Mesothelial cell of epicardium (in vitro differentiated cells): ENCODE measurements around the gene HSD11B1L. TPM values are rescaled to one million over a fixed set of nuclear protein-coding genes. Genes with fewer than 3 reads are reported as not detected.

Experiments used
- DNase-seq, 2 experiments: peaks; one replicate each; pipeline ENCODE4 v3.0.0; 2021; ENCODE audit warnings: low spot score in 2 of 2; ENCODE audit not compliant: unreplicated experiment in 2 of 2
- H3K27ac Mint-ChIP-seq: 2 replicates; pipeline ENCODE4 v1.8.0; 2021; ENCODE audit warnings: mixed read lengths
- H3K27me3 Mint-ChIP-seq: 2 replicates; pipeline ENCODE4 v1.8.0; 2021; ENCODE audit warnings: low read depth, mixed read lengths
- H3K36me3 Mint-ChIP-seq: 2 replicates; pipeline ENCODE4 v1.8.0; 2021; ENCODE audit warnings: mixed read lengths
- H3K4me1 Mint-ChIP-seq: 2 replicates; pipeline ENCODE4 v1.8.0; 2021; ENCODE audit warnings: mixed read lengths
- H3K4me3 Mint-ChIP-seq: 2 replicates; pipeline ENCODE4 v1.8.0; 2021; ENCODE audit warnings: mild to moderate bottlenecking, moderate library complexity, mixed read lengths
- H3K9me3 Mint-ChIP-seq: 2 replicates; pipeline ENCODE4 v1.8.0; 2021; ENCODE audit warnings: mixed read lengths
- total RNA-seq: library from RNA; stranded (reverse); gene quantifications from 3 replicates; pipeline ENCODE4 v1.2.1, GENCODE V29; 2021
- TF ChIP-seq, protein P1 (sequence below): fragments of 200-600 bp; sonication (generic); IDR thresholded peaks from one replicate; pipeline ENCODE4 v1.5.0; 2021; ENCODE audit warnings: antibody characterized with exemption; ENCODE audit not compliant: unreplicated experiment

The HSD11B1L gene
- total RNA-seq, 1 donor from 2014 or later, result 16.0 TPM

DNA sequence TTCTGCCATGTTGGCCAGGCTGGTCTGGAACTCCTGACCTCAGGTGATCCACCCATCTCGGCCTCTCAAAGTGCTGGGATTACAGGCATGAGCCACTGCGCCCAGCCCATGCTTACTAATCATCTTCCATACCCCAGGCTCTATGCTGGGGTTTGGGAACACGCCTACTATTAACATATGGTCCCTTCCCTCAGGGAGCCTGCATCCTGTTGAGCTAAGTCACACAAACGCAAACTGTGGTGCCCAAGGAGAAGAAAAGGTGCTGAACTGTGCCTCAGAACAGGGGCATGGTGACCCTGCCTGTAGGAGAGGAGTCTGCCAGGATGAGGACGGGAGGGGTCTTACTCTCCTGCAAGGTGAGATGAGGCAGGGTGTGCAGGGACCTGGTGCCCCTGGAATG, 6.1 kb upstream of the HSD11B1L start:
- H3K36me3 Mint-ChIP-seq, result peaks cover 6% of the 10 kb centered on the region
- H3K27me3 Mint-ChIP-seq, result no peaks in the 10 kb centered on the region
- H3K9me3 Mint-ChIP-seq, result no peaks in the 10 kb centered on the region
- TF ChIP-seq, protein P1, sequence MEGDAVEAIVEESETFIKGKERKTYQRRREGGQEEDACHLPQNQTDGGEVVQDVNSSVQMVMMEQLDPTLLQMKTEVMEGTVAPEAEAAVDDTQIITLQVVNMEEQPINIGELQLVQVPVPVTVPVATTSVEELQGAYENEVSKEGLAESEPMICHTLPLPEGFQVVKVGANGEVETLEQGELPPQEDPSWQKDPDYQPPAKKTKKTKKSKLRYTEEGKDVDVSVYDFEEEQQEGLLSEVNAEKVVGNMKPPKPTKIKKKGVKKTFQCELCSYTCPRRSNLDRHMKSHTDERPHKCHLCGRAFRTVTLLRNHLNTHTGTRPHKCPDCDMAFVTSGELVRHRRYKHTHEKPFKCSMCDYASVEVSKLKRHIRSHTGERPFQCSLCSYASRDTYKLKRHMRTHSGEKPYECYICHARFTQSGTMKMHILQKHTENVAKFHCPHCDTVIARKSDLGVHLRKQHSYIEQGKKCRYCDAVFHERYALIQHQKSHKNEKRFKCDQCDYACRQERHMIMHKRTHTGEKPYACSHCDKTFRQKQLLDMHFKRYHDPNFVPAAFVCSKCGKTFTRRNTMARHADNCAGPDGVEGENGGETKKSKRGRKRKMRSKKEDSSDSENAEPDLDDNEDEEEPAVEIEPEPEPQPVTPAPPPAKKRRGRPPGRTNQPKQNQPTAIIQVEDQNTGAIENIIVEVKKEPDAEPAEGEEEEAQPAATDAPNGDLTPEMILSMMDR, result no peak
- no peak for DNase-seq
- H3K27ac Mint-ChIP-seq, result no peak overlapping the region
- H3K4me1 Mint-ChIP-seq, result peaks cover 7% of the 10 kb centered on the region
- no peak overlapping the region for H3K4me3 Mint-ChIP-seq

DNA sequence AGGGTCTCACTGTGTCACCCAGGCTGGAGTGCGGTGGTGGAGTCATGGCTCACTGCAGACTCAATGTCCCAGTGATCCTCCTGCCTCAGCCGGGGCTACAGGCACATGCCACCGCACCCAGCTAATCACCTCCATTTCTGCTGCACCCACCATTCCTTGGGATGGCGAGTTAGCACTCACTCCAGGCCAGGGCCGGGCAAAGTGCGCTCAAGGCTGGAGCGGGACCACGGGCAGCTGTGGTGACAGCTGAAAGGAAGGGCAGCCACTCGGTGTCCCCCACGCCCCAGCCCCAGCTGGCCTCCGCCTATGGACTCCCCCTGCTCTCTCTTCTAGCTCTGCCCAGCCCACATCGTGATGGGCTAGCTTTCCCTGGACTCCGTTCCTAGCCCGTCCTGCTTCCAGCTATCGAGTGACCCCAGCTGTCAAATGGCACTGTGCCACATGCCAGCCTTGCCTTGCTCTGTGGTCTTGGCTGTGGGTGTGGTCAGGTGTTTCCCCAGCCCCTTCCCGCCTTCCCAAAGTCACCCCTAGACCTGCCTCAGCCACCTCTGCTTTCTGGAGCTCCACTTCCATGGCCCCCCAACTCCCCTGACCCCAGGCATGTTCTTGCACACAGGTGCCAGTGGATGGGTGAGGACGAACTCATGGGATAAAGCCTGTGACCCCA, 4.6 kb upstream of the HSD11B1L start:
- Mint-ChIP-seq H3K27me3 (no peaks in the 10 kb centered on the region), H3K4me1 (peaks cover 15% of the 10 kb centered on the region), H3K9me3 (no peaks in the 10 kb centered on the region), H3K27ac (no peak overlapping the region), H3K4me3 (no peak overlapping the region), H3K36me3 (peaks cover 6% of the 10 kb centered on the region)
- TF ChIP-seq, protein P1, result no peak
- no peak for DNase-seq

DNA sequence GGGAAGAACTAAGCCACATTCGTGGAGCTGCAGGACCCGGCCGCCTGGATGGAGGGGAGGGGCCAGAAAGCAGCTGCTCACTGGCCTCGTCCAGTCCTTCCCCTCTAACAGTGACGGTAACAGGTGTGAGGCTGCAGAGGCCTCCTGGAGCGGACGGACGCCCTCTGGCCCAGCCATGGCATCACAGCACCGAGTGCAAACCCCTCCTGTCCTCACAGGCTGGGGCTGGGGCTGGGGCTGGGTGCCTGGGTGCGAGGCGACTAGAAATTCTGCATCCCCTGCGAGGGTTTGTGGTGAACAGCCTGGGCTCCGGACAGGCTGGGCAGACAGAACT, 4.1 kb upstream of the HSD11B1L start:
- peaks cover 20% of the 10 kb centered on the region for H3K4me1 Mint-ChIP-seq
- TF ChIP-seq, protein P1, result no peak
- H3K9me3 Mint-ChIP-seq, result no peaks in the 10 kb centered on the region
- no peaks in the 10 kb centered on the region for H3K27me3 Mint-ChIP-seq
- H3K36me3 Mint-ChIP-seq, result peaks cover 5% of the 10 kb centered on the region
- no peak overlapping the region for H3K4me3 Mint-ChIP-seq
- no peak for DNase-seq
- no peak overlapping the region for H3K27ac Mint-ChIP-seq

DNA sequence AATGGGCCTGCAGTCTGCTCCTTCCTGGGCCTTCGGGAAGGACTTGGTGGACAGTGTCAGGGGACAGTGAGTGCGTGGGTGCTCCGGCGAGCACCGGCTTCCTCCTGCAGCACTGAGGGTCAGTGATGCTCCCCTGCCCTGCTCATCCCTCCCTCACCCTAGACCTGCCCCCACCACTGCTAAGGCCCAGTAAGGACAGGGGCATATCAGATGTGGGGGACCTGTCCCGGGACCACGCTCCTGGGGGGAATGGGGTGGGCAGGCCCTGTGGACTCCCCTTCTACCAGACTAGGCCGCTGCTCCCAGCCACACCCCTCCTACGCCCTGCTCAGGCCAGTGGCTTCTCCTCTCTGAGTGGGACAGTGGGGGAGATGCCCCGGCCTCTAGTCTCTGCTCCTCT, 3.7 kb upstream of the HSD11B1L start:
- Mint-ChIP-seq H3K9me3 (no peaks in the 10 kb centered on the region), H3K4me3 (no peak overlapping the region), H3K36me3 (peaks cover 4% of the 10 kb centered on the region), H3K27ac (no peak overlapping the region), H3K4me1 (peaks cover 24% of the 10 kb centered on the region), H3K27me3 (no peaks in the 10 kb centered on the region)
- TF ChIP-seq, protein P1, result no peak
- no peak for DNase-seq

DNA sequence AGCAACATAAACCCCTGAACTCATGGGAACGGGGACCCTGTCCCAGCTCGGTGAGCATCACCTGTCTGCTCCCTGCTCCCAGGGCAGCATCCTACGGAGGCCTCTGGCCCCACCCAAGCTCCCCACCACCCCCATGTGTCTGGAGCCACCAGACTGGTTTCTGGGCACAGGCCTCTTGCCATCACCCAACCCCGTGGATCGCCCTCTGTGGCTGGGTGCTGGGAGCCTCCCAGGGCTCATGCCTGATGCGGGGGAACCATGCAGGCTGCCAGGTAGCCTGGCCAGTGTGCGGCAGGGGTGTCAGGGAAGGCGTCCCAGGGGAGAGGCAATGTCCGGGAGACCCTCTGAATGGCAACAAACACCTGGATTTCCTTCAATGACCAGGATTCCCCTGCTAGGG, 3.2 kb upstream of the HSD11B1L start:
- DNase-seq, result no peak
- Mint-ChIP-seq H3K4me3 (no peak overlapping the region), H3K27ac (no peak overlapping the region), H3K4me1 (peaks cover 27% of the 10 kb centered on the region), H3K9me3 (no peaks in the 10 kb centered on the region), H3K27me3 (no peaks in the 10 kb centered on the region), H3K36me3 (peaks cover 4% of the 10 kb centered on the region)
- TF ChIP-seq, protein P1, result no peak
